HEK293 (cell line): Measurements from ENCODE around the gene DES.
A peak's percentile ranks its signal among the peaks of the same experiment; 100 is the strongest.

Source experiments
- CTCF ChIA-PET: fragments of 350-600 bp; formaldehyde crosslinking; extraction: SDS; loops from one replicate; lab custom pipeline; 2021; ENCODE audit warnings: antibody characterized with exemption; lab: Yijun Ruan, JAX
- POLR2A ChIA-PET: fragments of 300-600 bp; formaldehyde crosslinking; extraction: SDS; loops from one replicate; lab custom pipeline; 2020; ENCODE audit warnings: antibody characterized with exemption, inconsistent platforms; lab: Yijun Ruan, JAX
- H3K27ac ChIP-seq: fragments of 200-500 bp; sonication (Bioruptor generic); 2 replicates; pipeline ENCODE4 v1.5.1; 2014; ENCODE audit warnings: low read depth, low read length, control low read depth, inconsistent platforms; ENCODE audit errors: extremely low read depth
- H3K36me3 ChIP-seq, 2 experiments: fragments of 200-500 bp in 1 of 2; sonication (Bioruptor generic) in 1 of 2; 1 replicate in 1 of 2; 2 replicates in 1 of 2; pipeline ENCODE4 v1.5.1; 2014 to 2017; ENCODE audit warnings: inconsistent platforms in 2 of 2, low read length in 2 of 2; ENCODE audit not compliant: control insufficient read depth in 2 of 2, insufficient read depth in 1 of 2
- H3K4me1 ChIP-seq: fragments of 200-500 bp; sonication (Bioruptor generic); 2 replicates; pipeline ENCODE4 v1.5.1; 2014; ENCODE audit warnings: mild to moderate bottlenecking, low read length, inconsistent platforms; ENCODE audit not compliant: control insufficient read depth, insufficient read depth
- H3K4me3 ChIP-seq: 2 replicates; pipeline ENCODE4 v1.5.1; 2011; ENCODE audit warnings: low read depth, mild to moderate bottlenecking, control low read depth, low read length, moderate library complexity
- H3K9me3 ChIP-seq: fragments of 200-500 bp; sonication (Bioruptor generic); 2 replicates; pipeline ENCODE4 v1.5.1; 2014; ENCODE audit warnings: low read depth, low read length, inconsistent platforms; ENCODE audit not compliant: control insufficient read depth, insufficient read depth
- GLI2 ChIP-seq: fragments of 450-650 bp; formaldehyde crosslinking; IDR thresholded peaks from 2 replicates; pipeline ENCODE4; 2017; ENCODE audit warnings: missing biosample characterization, missing genetic modification characterization, low read depth, borderline replicate concordance
- GLIS1 ChIP-seq: fragments of 450-650 bp; formaldehyde crosslinking; IDR thresholded peaks from 2 replicates; pipeline ENCODE4 v1.5.1; 2016; ENCODE audit warnings: missing biosample characterization, missing genetic modification characterization
- GLIS2 ChIP-seq: fragments of 450-650 bp; formaldehyde crosslinking; IDR thresholded peaks from 2 replicates; pipeline ENCODE4 v1.5.1; 2016; ENCODE audit warnings: missing biosample characterization, missing genetic modification characterization
- KLF8 ChIP-seq: fragments of 450-650 bp; formaldehyde crosslinking; IDR thresholded peaks from 2 replicates; pipeline ENCODE4 v1.5.1; 2016; ENCODE audit warnings: missing biosample characterization, missing genetic modification characterization
- KLF9 ChIP-seq: fragments of 450-650 bp; formaldehyde crosslinking; IDR thresholded peaks from 2 replicates; pipeline ENCODE4 v1.5.1; 2016; ENCODE audit warnings: missing biosample characterization, missing genetic modification characterization, low read depth
- MZF1 ChIP-seq: fragments of 450-650 bp; formaldehyde crosslinking; IDR thresholded peaks from 2 replicates; pipeline ENCODE4 v1.5.1; 2017; ENCODE audit warnings: missing biosample characterization, missing genetic modification characterization, borderline replicate concordance
- OSR2 ChIP-seq: fragments of 450-650 bp; formaldehyde crosslinking; IDR thresholded peaks from 2 replicates; pipeline ENCODE4 v1.5.1; 2016; ENCODE audit warnings: missing biosample characterization, missing genetic modification characterization
- PRDM4 ChIP-seq: fragments of 450-650 bp; formaldehyde crosslinking; IDR thresholded peaks from 2 replicates; pipeline ENCODE4 v1.5.1; 2017; ENCODE audit warnings: missing biosample characterization, missing genetic modification characterization
- PRDM6 ChIP-seq: fragments of 450-650 bp; formaldehyde crosslinking; IDR thresholded peaks from 2 replicates; pipeline ENCODE4 v1.5.1; 2017; ENCODE audit warnings: missing biosample characterization, missing genetic modification characterization
- SCRT2 ChIP-seq: fragments of 450-650 bp; formaldehyde crosslinking; IDR thresholded peaks from 2 replicates; pipeline ENCODE4 v1.5.1; 2016; ENCODE audit warnings: missing biosample characterization, missing genetic modification characterization
- WT1 ChIP-seq: fragments of 450-650 bp; formaldehyde crosslinking; IDR thresholded peaks from 2 replicates; pipeline ENCODE4 v1.5.1; 2016; ENCODE audit warnings: missing biosample characterization, missing genetic modification characterization
- ZBTB48 ChIP-seq: fragments of 450-650 bp; formaldehyde crosslinking; IDR thresholded peaks from 2 replicates; pipeline ENCODE4 v1.5.1; 2016; ENCODE audit warnings: missing biosample characterization, missing genetic modification characterization
- ZNF112 ChIP-seq: fragments of 450-650 bp; formaldehyde crosslinking; IDR thresholded peaks from 2 replicates; pipeline ENCODE4 v1.5.0; 2017; ENCODE audit warnings: missing biosample characterization, missing genetic modification characterization
- ZNF155 ChIP-seq: fragments of 450-650 bp; formaldehyde crosslinking; IDR thresholded peaks from 2 replicates; pipeline ENCODE4 v1.5.1; 2016; ENCODE audit warnings: missing biosample characterization, missing genetic modification characterization
- ZNF48 ChIP-seq: fragments of 450-650 bp; formaldehyde crosslinking; IDR thresholded peaks from 2 replicates; pipeline ENCODE4 v1.5.1; 2016; ENCODE audit warnings: missing biosample characterization, missing genetic modification characterization
- ZNF514 ChIP-seq: fragments of 450-650 bp; formaldehyde crosslinking; IDR thresholded peaks from 2 replicates; pipeline ENCODE4 v1.5.1; 2016; ENCODE audit warnings: missing biosample characterization, missing genetic modification characterization
- ZNF555 ChIP-seq: fragments of 450-650 bp; formaldehyde crosslinking; conservative IDR thresholded peaks from 2 replicates; pipeline ENCODE4 v1.5.1; 2017; ENCODE audit warnings: missing biosample characterization, mild to moderate bottlenecking, missing genetic modification characterization, inconsistent platforms
- ZNF585B ChIP-seq: fragments of 450-650 bp; formaldehyde crosslinking; IDR thresholded peaks from 2 replicates; pipeline ENCODE4 v1.5.1; 2016; ENCODE audit warnings: missing biosample characterization, missing genetic modification characterization
- ZNF626 ChIP-seq: fragments of 450-650 bp; sonication (Bioruptor Pico); formaldehyde crosslinking; IDR thresholded peaks from 2 replicates; pipeline ENCODE4 v1.5.1; 2018; ENCODE audit warnings: missing biosample characterization, missing genetic modification characterization, inconsistent platforms
- ZNF791 ChIP-seq: fragments of 450-650 bp; formaldehyde crosslinking; IDR thresholded peaks from 2 replicates; pipeline ENCODE4 v1.5.1; 2016; ENCODE audit warnings: missing biosample characterization, missing genetic modification characterization
- ZSCAN30 ChIP-seq: fragments of 450-650 bp; IDR thresholded peaks from 2 replicates; pipeline ENCODE4 v1.5.1; 2018; ENCODE audit warnings: missing biosample characterization, mild to moderate bottlenecking, missing genetic modification characterization, moderate library complexity
- TF ChIP-seq, protein P1 (sequence below): fragments of 450-650 bp; formaldehyde crosslinking; IDR thresholded peaks from 2 replicates; pipeline ENCODE4 v1.5.1; 2016; ENCODE audit warnings: missing biosample characterization, missing genetic modification characterization, borderline replicate concordance
- TF ChIP-seq, protein P2 (sequence below): fragments of 450-650 bp; formaldehyde crosslinking; IDR thresholded peaks from 2 replicates; pipeline ENCODE4 v1.5.1; 2016; ENCODE audit warnings: missing biosample characterization, missing genetic modification characterization
- TF ChIP-seq, protein P3 (sequence below): fragments of 450-650 bp; formaldehyde crosslinking; IDR thresholded peaks from 2 replicates; pipeline ENCODE4 v1.5.1; 2016; ENCODE audit warnings: missing biosample characterization, missing genetic modification characterization

Gene DES

GRCh38 chr2:219396863-219397457 lies 21.2 kb upstream of the DES start (continued):
- no peak for TF ChIP-seq ZBTB48 (tag by site-specific recombination)
- no peak for TF ChIP-seq ZNF48 (tag by site-specific recombination)
- TF ChIP-seq, protein P1, sequence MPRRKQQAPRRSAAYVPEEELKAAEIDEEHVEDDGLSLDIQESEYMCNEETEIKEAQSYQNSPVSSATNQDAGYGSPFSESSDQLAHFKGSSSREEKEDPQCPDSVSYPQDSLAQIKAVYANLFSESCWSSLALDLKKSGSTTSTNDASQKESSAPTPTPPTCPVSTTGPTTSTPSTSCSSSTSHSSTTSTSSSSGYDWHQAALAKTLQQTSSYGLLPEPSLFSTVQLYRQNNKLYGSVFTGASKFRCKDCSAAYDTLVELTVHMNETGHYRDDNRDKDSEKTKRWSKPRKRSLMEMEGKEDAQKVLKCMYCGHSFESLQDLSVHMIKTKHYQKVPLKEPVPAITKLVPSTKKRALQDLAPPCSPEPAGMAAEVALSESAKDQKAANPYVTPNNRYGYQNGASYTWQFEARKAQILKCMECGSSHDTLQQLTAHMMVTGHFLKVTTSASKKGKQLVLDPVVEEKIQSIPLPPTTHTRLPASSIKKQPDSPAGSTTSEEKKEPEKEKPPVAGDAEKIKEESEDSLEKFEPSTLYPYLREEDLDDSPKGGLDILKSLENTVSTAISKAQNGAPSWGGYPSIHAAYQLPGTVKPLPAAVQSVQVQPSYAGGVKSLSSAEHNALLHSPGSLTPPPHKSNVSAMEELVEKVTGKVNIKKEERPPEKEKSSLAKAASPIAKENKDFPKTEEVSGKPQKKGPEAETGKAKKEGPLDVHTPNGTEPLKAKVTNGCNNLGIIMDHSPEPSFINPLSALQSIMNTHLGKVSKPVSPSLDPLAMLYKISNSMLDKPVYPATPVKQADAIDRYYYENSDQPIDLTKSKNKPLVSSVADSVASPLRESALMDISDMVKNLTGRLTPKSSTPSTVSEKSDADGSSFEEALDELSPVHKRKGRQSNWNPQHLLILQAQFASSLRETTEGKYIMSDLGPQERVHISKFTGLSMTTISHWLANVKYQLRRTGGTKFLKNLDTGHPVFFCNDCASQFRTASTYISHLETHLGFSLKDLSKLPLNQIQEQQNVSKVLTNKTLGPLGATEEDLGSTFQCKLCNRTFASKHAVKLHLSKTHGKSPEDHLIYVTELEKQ (tag by site-specific recombination): no peak
- no peak for TF ChIP-seq ZNF585B (tag by site-specific recombination)

DNA sequence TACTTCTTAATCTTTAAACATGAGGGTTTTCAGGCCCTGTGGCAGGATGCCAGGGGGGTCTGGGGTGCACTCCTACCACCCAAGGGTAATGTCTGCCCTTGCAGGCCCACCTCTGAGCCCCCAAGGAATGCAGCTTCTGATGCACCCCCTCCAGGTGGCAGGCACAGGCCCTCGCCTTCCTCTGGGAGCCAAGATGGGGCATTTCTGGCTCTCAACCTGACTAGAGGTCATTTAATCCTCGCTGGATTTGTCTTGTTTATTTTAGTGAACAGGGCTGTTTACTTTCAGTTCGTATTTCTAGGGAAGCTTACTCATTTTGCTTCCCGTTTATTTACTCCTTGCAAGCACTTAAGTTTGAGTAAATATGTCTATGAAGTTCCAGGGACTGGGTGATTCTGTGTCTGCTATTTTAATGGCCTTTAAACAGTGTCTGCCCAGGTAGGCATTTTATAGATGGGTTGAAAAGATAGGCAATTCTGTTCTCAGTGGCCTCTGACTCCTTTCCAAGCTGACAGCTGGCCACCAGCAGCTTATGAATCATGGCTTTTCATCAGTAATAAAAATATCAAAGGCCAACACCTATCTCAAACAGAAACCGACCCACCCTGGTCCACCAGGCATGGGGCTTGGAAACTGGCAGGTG lies 19.3 kb upstream of the DES start:
- peaks cover 19% of the 10 kb centered on the region for H3K4me1 ChIP-seq
- ChIA-PET POLR2A (no interaction called here), CTCF (interaction anchor here (0.6 to 9.6 kb wide), 9 partner anchors 10 to 337 kb away, joined by 3 to 196 read pairs (median 4); no protein-coding TSS in a partner anchor)
- no peaks in the 10 kb centered on the region for H3K9me3 ChIP-seq
- H3K27ac ChIP-seq: peak overlapping the region; percentile 10; the same call in 1 of the 2 replicates
- H3K4me3 ChIP-seq: no peak overlapping the region
- no peaks in the 10 kb centered on the region for H3K36me3 ChIP-seq
- TF ChIP-seq ZNF791 (no peak), KLF9 (tag by site-specific recombination) (no peak), ZSCAN30 (no peak), SCRT2 (tag by site-specific recombination) (no peak), OSR2 (tag by site-specific recombination) (peak; percentile 63; the same call in 1 of the 2 replicates), KLF8 (no peak), PRDM4 (no peak), WT1 (peak; percentile 72), ZNF555 (tag by site-specific recombination) (no peak), MZF1 (tag by site-specific recombination) (no peak), GLI2 (tag by site-specific recombination) (no peak), GLIS2 (no peak), ZNF112 (tag by site-specific recombination) (no peak), PRDM6 (tag by site-specific recombination) (0 out of 2 replicates have a peak, but pooled peaks have one; percentile 16), ZNF626 (no peak), GLIS1 (tag by site-specific recombination) (peak; percentile 65), ZNF155 (tag by site-specific recombination) (no peak), ZNF514 (tag by site-specific recombination) (no peak)
- TF ChIP-seq, protein P2, sequence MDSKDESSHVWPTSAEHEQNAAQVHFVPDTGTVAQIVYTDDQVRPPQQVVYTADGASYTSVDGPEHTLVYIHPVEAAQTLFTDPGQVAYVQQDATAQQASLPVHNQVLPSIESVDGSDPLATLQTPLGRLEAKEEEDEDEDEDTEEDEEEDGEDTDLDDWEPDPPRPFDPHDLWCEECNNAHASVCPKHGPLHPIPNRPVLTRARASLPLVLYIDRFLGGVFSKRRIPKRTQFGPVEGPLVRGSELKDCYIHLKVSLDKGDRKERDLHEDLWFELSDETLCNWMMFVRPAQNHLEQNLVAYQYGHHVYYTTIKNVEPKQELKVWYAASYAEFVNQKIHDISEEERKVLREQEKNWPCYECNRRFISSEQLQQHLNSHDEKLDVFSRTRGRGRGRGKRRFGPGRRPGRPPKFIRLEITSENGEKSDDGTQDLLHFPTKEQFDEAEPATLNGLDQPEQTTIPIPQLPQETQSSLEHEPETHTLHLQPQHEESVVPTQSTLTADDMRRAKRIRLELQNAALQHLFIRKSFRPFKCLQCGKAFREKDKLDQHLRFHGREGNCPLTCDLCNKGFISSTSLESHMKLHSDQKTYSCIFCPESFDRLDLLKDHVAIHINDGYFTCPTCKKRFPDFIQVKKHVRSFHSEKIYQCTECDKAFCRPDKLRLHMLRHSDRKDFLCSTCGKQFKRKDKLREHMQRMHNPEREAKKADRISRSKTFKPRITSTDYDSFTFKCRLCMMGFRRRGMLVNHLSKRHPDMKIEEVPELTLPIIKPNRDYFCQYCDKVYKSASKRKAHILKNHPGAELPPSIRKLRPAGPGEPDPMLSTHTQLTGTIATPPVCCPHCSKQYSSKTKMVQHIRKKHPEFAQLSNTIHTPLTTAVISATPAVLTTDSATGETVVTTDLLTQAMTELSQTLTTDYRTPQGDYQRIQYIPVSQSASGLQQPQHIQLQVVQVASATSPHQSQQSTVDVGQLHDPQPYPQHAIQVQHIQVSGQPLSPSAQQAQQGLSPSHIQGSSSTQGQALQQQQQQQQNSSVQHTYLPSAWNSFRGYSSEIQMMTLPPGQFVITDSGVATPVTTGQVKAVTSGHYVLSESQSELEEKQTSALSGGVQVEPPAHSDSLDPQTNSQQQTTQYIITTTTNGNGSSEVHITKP (tag by site-specific recombination): no peak
- TF ChIP-seq, protein P3, sequence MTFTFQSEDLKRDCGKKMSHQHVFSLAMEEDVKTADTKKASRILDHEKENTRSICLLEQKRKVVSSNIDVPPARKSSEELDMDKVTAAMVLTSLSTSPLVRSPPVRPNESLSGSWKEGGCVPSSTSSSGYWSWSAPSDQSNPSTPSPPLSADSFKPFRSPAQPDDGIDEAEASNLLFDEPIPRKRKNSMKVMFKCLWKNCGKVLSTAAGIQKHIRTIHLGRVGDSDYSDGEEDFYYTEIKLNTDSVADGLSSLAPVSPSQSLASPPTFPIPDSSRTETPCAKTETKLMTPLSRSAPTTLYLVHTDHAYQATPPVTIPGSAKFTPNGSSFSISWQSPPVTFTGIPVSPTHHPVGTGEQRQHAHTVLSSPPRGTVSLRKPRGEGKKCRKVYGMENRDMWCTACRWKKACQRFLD (tag by site-specific recombination): no peak
